Right kidney (tissue), 9 donors: ENCODE data around the gene HGD.

Experiments
- DNase-seq: peaks from one replicate; pipeline ENCODE4 v3.0.0-alpha.2; 2016
- long read RNA-seq, 8 donors: transcript quantifications; one replicate each; lab custom pipeline, GENCODE V29; 2026

The HGD gene
- long read RNA-seq, donor 1, partial matches to known transcripts: 0 of 5 reads
- long read RNA-seq, donor 1, other reads (novel, unspliced or antisense): 0 of 5 reads
- long read RNA-seq, donor 2, transcript HGD-201 (14 exons, 2,005 nt): major isoform, 8 of 9 reads
- long read RNA-seq, donor 2, partial matches to known transcripts: 0 of 9 reads
- long read RNA-seq, donor 2, other reads (novel, unspliced or antisense): 0 of 9 reads
- long read RNA-seq, donor 3, partial matches to known transcripts: 0 of 3 reads
- long read RNA-seq, donor 3, other reads (novel, unspliced or antisense): 0 of 3 reads
- long read RNA-seq, donor 4, partial matches to known transcripts: 0 of 3 reads
- long read RNA-seq, donor 4, other reads (novel, unspliced or antisense): 0 of 3 reads
- long read RNA-seq, donor 5, transcript HGD-201 (14 exons, 2,005 nt): major isoform, 9 of 11 reads
- long read RNA-seq, donor 5, partial matches to known transcripts: 0 of 11 reads
- long read RNA-seq, donor 5, other reads (novel, unspliced or antisense): 0 of 11 reads
- long read RNA-seq, donor 6, partial matches to known transcripts: 0 of 3 reads
- long read RNA-seq, donor 6, other reads (novel, unspliced or antisense): 0 of 3 reads
- long read RNA-seq, donor 7, transcript HGD-201 (14 exons, 2,005 nt): major isoform, 11 of 12 reads
- long read RNA-seq, donor 7, partial matches to known transcripts: 0 of 12 reads
- long read RNA-seq, donor 7, other reads (novel, unspliced or antisense): 0 of 12 reads
- long read RNA-seq, donor 8, transcript HGD-201 (14 exons, 2,005 nt): major isoform, 8 of 8 reads
- long read RNA-seq, donor 8, partial matches to known transcripts: 0 of 8 reads
- long read RNA-seq, donor 8, other reads (novel, unspliced or antisense): 0 of 8 reads

- DNase-seq: peak; percentile 26
These were observed at the start of gene HGD for GRCh38 chr3:120682095-120682681. Gene HGD (minus strand): TSS chr3:120682239. CDS start chr3:120682111, 128 bp downstream.

- no peak for DNase-seq
These were observed 48.8 kb upstream of the HGD start for GRCh38 chr3:120730576-120731542.

- DNase-seq: no peak
These were observed 44.8 kb upstream of the HGD start for GRCh38 chr3:120726791-120727190.

- DNase-seq: peak; percentile 17
These were observed 37.3 kb upstream of the HGD start for GRCh38 chr3:120719167-120719834.

GRCh38 chr3:120713262-120713661, 31.2 kb upstream of the HGD start:
- no peak for DNase-seq

- no peak for DNase-seq
These were observed 28.3 kb upstream of the HGD start for GRCh38 chr3:120710369-120710768.

- DNase-seq: no peak
These were observed 26.4 kb upstream of the HGD start for GRCh38 chr3:120708408-120708807.

GRCh38 chr3:120706950-120707349, 24.9 kb upstream of the HGD start:
- no peak for DNase-seq

- DNase-seq: no peak
These were observed 24.0 kb upstream of the HGD start for GRCh38 chr3:120705884-120706582.

- DNase-seq: no peak
These were observed 17.3 kb upstream of the HGD start for GRCh38 chr3:120699333-120699732.

GRCh38 chr3:120693439-120694171, 11.6 kb upstream of the HGD start:
- no peak for DNase-seq

- no peak for DNase-seq
These were observed 7.4 kb upstream of the HGD start for GRCh38 chr3:120689395-120689794.

GRCh38 chr3:120688121-120688520, 6.1 kb upstream of the HGD start:
- no peak for DNase-seq

GRCh38 chr3:120685411-120685810, 3.4 kb upstream of the HGD start:
- DNase-seq: no peak

GRCh38 chr3:120684896-120685295, 2.9 kb upstream of the HGD start:
- DNase-seq: no peak

- no peak for DNase-seq
These were observed 1.7 kb upstream of the HGD start for GRCh38 chr3:120683671-120684301.

- DNase-seq: no peak
These were observed 1.2 kb upstream of the HGD start for GRCh38 chr3:120683213-120683612.

- DNase-seq: no peak
These were observed 467 bp downstream of the HGD start for GRCh38 chr3:120681506-120682038.

- DNase-seq: no peak
These were observed 1.0 kb downstream of the HGD start for GRCh38 chr3:120681018-120681417.
